MM.1S (cell line): Measurements from ENCODE around the gene TMEM25.

ENCODE experiments used
- DNase-seq: peaks from one replicate; pipeline ENCODE4 v3.0.0-alpha.2; 2015
- H2AFZ ChIP-seq: fragments of 300-600 bp; sonication (generic); 2 replicates; pipeline ENCODE4 v1.6.0; 2016; ENCODE audit warnings: antibody characterized with exemption, low read length
- H3F3A ChIP-seq: fragments of 300-600 bp; sonication (generic); 2 replicates; pipeline ENCODE4 v1.6.1; 2016; ENCODE audit warnings: mild to moderate bottlenecking, antibody characterized with exemption, low read length, moderate library complexity, mixed read lengths; ENCODE audit not compliant: insufficient read depth
- H3K27ac ChIP-seq: fragments of 300-600 bp; sonication (generic); 2 replicates; pipeline ENCODE4 v1.5.1; 2016; ENCODE audit warnings: mild to moderate bottlenecking, low read length
- H3K27me3 ChIP-seq: fragments of 300-600 bp; sonication (generic); replicated peaks from 2 replicates; pipeline ENCODE4 v1.6.0; 2016; ENCODE audit warnings: low read length; ENCODE audit not compliant: insufficient read depth
- H3K36me3 ChIP-seq: fragments of 300-600 bp; sonication (generic); replicated peaks from 2 replicates; pipeline ENCODE4 v1.6.1; 2016; ENCODE audit warnings: mild to moderate bottlenecking, low read length, mixed read lengths; ENCODE audit not compliant: insufficient read depth
- H3K4me1 ChIP-seq: fragments of 300-600 bp; sonication (generic); 2 replicates; pipeline ENCODE4 v1.6.1; 2016; ENCODE audit warnings: low read length, mixed read lengths
- H3K4me2 ChIP-seq: fragments of 300-600 bp; sonication (generic); 2 replicates; pipeline ENCODE4 v1.6.0; 2016; ENCODE audit warnings: low read depth, low read length
- H3K4me3 ChIP-seq: fragments of 300-600 bp; sonication (generic); 2 replicates; pipeline ENCODE4 v1.5.1; 2016; ENCODE audit warnings: low read length, mixed read lengths
- H3K79me2 ChIP-seq: fragments of 300-600 bp; sonication (generic); 2 replicates; pipeline ENCODE4 v1.6.1; 2016; ENCODE audit warnings: mixed run types, low read length, mixed read lengths
- H3K9ac ChIP-seq: fragments of 300-600 bp; sonication (generic); 2 replicates; pipeline ENCODE4 v1.6.1; 2016; ENCODE audit warnings: low read length, mixed read lengths
- H3K9me2 ChIP-seq: fragments of 300-600 bp; sonication (generic); replicated peaks from 2 replicates; pipeline ENCODE4 v1.6.1; 2016; ENCODE audit warnings: mild to moderate bottlenecking, low read length, mixed read lengths; ENCODE audit not compliant: insufficient read depth
- H3K9me3 ChIP-seq: fragments of 300-600 bp; sonication (generic); replicated peaks from 2 replicates; pipeline ENCODE4 v1.6.1; 2016; ENCODE audit warnings: mild to moderate bottlenecking, low read length, mixed read lengths; ENCODE audit not compliant: insufficient read depth
- H4K20me1 ChIP-seq: fragments of 300-600 bp; sonication (generic); 2 replicates; pipeline ENCODE4 v1.6.1; 2016; ENCODE audit warnings: mild to moderate bottlenecking, low read length, moderate library complexity, mixed read lengths; ENCODE audit not compliant: insufficient read depth
- CTCF ChIP-seq: fragments of 300-600 bp; sonication (generic); IDR thresholded peaks from 2 replicates; pipeline ENCODE4 v1.5.1; 2016; ENCODE audit warnings: antibody characterized with exemption, low read length, mixed read lengths
- EZH2 ChIP-seq: fragments of 300-600 bp; sonication (generic); optimal IDR thresholded peaks from 2 replicates; pipeline ENCODE3; 2017; ENCODE audit warnings: low read depth, mild to moderate bottlenecking, antibody characterized with exemption, low read length, mixed read lengths
- EZH2phosphoT487 ChIP-seq: fragments of 300-600 bp; sonication (generic); IDR thresholded peaks from 2 replicates; pipeline ENCODE4 v1.6.1; 2018; ENCODE audit warnings: antibody characterized with exemption, low read length

TMEM25 gene

GRCh38 chr11:118581057-118581456 is 50.1 kb downstream of the TMEM25 start:
- H4K20me1 ChIP-seq = peaks cover 23% of the 10 kb centered on the region
- H3K4me2 ChIP-seq = no peak overlapping the region
- H3K27ac ChIP-seq = no peak overlapping the region
- no peaks in the 10 kb centered on the region for H3K9me3 ChIP-seq
- H3K9ac ChIP-seq = no peak overlapping the region
- no peaks in the 10 kb centered on the region for H3K9me2 ChIP-seq
- H3K4me1 ChIP-seq = no peaks in the 10 kb centered on the region
- DNase-seq = no peak
- TF ChIP-seq EZH2 = no peak
- no peak for TF ChIP-seq EZH2phosphoT487
- TF ChIP-seq CTCF = no peak
- H2AFZ ChIP-seq = no peak overlapping the region
- H3K27me3 ChIP-seq = no peaks in the 10 kb centered on the region
- H3K79me2 ChIP-seq = peaks cover 66% of the 10 kb centered on the region
- H3K36me3 ChIP-seq = peaks cover 11% of the 10 kb centered on the region
- 0 out of 2 replicates have a peak, but pooled peaks cover 5% of the 10 kb centered on the region for H3F3A ChIP-seq
- H3K4me3 ChIP-seq = no peak overlapping the region
